ENCODE measurements around the gene COLQ. TPM values are rescaled to one million over a fixed set of nuclear protein-coding genes. Genes with fewer than 3 reads are reported as not detected.
"Not testable (repeated sequence)": the region's sequence is repeated elsewhere in the genome, so short reads cannot be mapped to it uniquely, and the experiment has no call there.

The COLQ gene
- total RNA-seq, 2 donors from 2014 or later = 0.98 to 2.9 TPM

DNA sequence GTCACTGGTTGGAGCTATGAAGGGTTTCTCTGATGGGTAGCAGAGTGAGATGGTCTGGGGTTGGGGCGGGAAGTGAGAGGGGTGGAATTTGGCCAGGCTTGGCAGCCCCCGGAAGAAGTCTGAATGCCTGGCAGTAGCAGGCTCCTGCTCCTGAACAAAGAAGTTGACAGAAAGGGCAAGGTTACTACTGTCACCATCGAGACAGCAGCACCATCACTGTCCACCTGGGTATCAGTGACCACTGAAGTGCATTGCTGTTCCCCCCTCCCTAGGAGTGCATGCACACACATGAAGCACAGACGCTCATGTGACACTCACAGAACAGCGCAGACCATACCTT is 42.9 kb downstream of the COLQ start:
- H3K27ac Mint-ChIP-seq = no peak overlapping the region
- ATAC-seq = no peak
- H3K9me3 Mint-ChIP-seq = no peaks in the 10 kb centered on the region
- DNase-seq (ENCODE audit: low spot score in 2 of 2) = no peak
- no peaks in the 10 kb centered on the region for H3K36me3 Mint-ChIP-seq

- no peaks in the 10 kb centered on the region for H3K9me3 Mint-ChIP-seq
- no peak for DNase-seq (ENCODE audit: low spot score in 2 of 2)
- no peaks in the 10 kb centered on the region for H3K36me3 Mint-ChIP-seq
- no peak for ATAC-seq
- no peak overlapping the region for H3K27ac Mint-ChIP-seq
Measured at GRCh38 chr3:15477951-15478639, 43.4 kb downstream of the COLQ start.

DNA sequence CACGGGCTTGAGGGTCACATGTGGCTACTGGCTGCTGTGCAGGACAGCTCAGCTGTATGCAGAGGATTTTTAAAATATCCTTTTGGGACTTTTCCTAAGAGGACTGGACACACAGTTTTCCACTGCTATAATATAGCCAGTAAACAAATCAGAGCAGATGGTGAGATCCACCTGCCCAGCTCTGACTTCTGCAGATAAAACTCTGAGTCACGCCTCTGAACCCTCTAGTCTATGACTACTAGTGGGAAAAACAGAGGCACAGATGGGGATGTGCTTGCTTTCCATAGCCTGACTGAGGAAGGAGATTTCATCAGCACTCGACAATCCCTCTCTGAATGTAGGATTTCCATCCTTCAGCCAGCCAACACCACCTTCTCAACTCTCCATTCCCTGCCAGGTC is 45.1 kb downstream of the COLQ start:
- Mint-ChIP-seq H3K27ac (no peak overlapping the region), H3K36me3 (no peaks in the 10 kb centered on the region), H3K9me3 (no peaks in the 10 kb centered on the region)
- ATAC-seq (no peak), DNase-seq (ENCODE audit: low spot score in 2 of 2) (no peak)

- no peaks in the 10 kb centered on the region for H3K36me3 Mint-ChIP-seq
- DNase-seq (ENCODE audit: low spot score in 2 of 2) (no peak), ATAC-seq (no peak)
- no peaks in the 10 kb centered on the region for H3K9me3 Mint-ChIP-seq
- H3K27ac Mint-ChIP-seq = no peak overlapping the region
Measured at GRCh38 chr3:15475161-15475560, 46.3 kb downstream of the COLQ start.

DNA sequence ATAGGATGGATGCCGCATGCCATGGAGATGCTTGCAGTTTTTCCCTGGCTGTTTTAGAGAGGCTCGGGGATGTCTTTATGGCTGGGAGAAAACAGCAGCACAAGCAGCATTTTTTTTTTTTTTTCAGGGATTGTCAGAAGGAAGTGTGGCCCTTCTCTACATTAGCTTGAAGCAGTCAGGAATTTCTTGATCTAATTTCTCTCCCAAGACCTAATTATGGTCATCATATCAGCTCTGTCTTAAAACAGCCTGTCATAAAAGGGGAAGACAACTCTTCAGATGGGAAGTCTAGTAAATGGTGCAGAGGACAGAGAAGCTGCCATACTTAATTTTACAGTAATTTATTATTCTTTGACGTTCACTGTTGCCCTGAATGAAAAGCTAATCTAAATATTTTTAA is 49.6 kb downstream of the COLQ start:
- ATAC-seq (no peak), DNase-seq (ENCODE audit: low spot score in 2 of 2) (no peak)
- no peaks in the 10 kb centered on the region for H3K9me3 Mint-ChIP-seq
- no peaks in the 10 kb centered on the region for H3K36me3 Mint-ChIP-seq
- no peak overlapping the region for H3K27ac Mint-ChIP-seq

GRCh38 chr3:15470849-15471248 is 50.7 kb downstream of the COLQ start:
- no peaks in the 10 kb centered on the region for H3K9me3 Mint-ChIP-seq
- ATAC-seq (no peak), DNase-seq (ENCODE audit: low spot score in 2 of 2) (no peak)
- H3K36me3 Mint-ChIP-seq = no peaks in the 10 kb centered on the region
- no peak overlapping the region for H3K27ac Mint-ChIP-seq

- no peaks in the 10 kb centered on the region for H3K9me3 Mint-ChIP-seq
- H3K27ac Mint-ChIP-seq = no peak overlapping the region
- ATAC-seq = no peak
Measured at GRCh38 chr3:15470261-15470660, 51.2 kb downstream of the COLQ start.

DNA sequence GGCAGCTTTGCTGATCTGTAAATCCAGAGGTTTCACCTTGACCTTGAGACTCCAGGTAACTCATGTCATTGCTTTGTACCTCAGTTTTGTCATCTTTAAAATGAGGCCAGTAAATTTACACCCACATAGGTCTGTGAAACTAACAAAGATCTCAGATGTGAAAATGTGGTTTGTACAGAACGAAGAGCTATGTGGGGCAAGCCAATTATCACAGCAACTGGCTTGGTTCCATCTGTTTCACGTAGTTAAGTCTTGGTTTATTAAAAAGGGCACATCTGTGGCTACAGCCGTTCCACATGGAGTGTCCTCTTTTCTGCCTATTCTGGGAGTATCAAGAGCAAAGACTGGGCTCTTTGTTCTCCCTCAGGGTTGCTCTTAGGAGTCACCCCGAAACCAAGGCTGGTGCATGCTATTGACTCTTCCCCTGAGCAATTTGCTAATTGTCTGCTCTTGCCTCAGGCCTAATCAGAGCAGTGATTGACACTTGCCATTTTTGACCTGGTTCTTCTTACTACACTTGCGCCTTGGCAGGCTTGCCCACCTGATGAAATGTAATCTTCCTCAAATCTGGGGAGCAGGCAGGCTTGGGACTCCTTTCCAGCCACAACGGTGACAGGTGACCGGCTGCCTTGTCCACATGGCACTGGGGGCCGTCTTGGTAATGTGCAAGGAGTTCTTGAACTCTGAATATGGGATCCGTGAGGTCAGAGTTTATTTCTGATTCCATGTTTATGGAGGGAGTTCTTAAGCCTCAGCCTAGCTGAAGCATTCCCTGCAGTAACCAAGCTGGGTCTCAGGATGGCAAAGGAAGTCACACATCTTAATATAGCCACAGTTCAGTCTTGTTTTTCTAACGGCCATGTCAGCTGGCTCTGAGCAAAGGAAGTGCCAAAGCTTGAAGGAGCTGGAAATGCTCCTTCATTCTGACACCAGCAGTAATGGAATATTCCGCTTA is 54.0 kb downstream of the COLQ start:
- Mint-ChIP-seq H3K36me3 (no peaks in the 10 kb centered on the region), H3K27ac (peak overlapping the region in 1 of 2 donors; percentile 86), H3K9me3 (no peaks in the 10 kb centered on the region)
- no peak for DNase-seq (ENCODE audit: low spot score in 2 of 2)
- no peak for ATAC-seq

More at GRCh38 chr3:15470261-15470660, 51.2 kb downstream of the COLQ start:
- DNase-seq (ENCODE audit: low spot score in 2 of 2) = no peak
- no peaks in the 10 kb centered on the region for H3K36me3 Mint-ChIP-seq

GRCh38 chr3:15465876-15466585 is 55.5 kb downstream of the COLQ start:
- Mint-ChIP-seq H3K36me3 (no peaks in the 10 kb centered on the region), H3K9me3 (no peaks in the 10 kb centered on the region), H3K27ac (no peak overlapping the region)
- DNase-seq (ENCODE audit: low spot score in 2 of 2) (no peak), ATAC-seq (no peak)

GRCh38 chr3:15462451-15462850 is 59.1 kb downstream of the COLQ start:
- ATAC-seq = peak in 1 of 2 donors; percentile 49
- H3K27ac Mint-ChIP-seq = no peak overlapping the region

DNA sequence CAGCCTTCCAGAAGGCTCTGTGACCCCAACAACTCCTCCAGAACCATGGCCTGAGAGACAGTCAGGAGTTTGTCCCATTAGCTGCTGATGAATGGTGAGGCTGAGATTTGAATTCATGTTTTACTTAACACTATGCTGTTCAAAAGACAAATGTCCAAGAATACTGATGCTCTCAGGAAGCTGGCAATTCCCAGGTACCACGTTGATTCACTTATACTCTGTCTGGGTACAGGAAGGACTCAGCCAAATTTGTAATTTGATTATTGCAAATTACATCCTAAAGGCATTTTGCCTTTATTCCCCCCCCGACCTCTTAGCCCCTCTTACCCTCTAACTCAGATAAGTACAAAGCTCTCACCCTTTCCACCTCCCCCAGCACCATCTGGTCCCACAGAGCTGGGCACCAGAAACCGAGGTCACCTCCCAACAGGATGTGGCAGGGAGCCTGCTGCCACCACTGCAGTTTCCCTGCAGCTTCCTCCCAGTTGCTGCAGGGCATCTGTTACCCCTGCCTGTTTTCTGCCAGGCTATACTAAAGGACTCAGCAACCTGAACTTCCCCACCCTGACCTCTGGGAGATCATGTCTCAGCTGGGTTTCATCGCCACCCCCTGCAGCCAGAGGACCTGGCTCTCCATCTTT is 60.5 kb downstream of the COLQ start:
- no peaks in the 10 kb centered on the region for H3K36me3 Mint-ChIP-seq
- H3K27ac Mint-ChIP-seq = peak overlapping the region in 1 of 2 donors; percentile 39
- DNase-seq (ENCODE audit: low spot score in 2 of 2) (no peak), ATAC-seq (no peak)
- no peaks in the 10 kb centered on the region for H3K9me3 Mint-ChIP-seq

More at GRCh38 chr3:15462451-15462850, 59.1 kb downstream of the COLQ start:
- no peaks in the 10 kb centered on the region for H3K9me3 Mint-ChIP-seq
- no peak for DNase-seq (ENCODE audit: low spot score in 2 of 2)
- no peaks in the 10 kb centered on the region for H3K36me3 Mint-ChIP-seq

DNA sequence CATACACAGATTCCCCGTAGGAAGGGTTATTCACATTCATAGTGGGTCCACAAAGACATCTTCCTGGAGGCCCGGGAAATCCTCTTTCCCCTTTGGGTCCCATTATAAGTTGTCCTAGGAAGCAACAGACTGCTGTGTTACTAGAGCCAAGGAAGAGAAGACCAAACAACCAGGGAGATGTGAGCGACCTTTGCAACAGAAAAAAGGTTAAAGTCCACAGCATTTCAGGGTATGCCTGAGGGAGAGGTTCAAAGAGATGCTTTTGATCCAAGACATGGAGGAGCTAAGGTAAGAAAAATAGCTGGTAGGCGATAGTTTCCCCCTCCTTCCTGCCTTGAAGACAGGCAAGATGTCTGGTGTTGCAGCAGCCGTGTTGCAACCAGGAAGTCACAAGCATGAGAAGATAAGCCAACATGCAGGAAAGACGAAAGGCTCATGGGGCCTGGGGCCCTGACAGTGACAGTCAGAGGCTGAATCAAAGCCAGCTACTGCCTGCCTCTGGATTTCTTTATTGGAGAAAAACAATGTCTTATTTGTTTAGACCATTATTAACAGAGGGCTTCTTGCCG is 63.2 kb downstream of the COLQ start:
- no peak overlapping the region for H3K27ac Mint-ChIP-seq
- H3K36me3 Mint-ChIP-seq = no peaks in the 10 kb centered on the region
- ATAC-seq (no peak), DNase-seq (ENCODE audit: low spot score in 2 of 2) (no peak)
- H3K9me3 Mint-ChIP-seq = no peaks in the 10 kb centered on the region

GRCh38 chr3:15456915-15457314 is 64.6 kb downstream of the COLQ start:
- H3K36me3 Mint-ChIP-seq; DNase-seq (ENCODE audit: low spot score in 2 of 2); H3K27ac Mint-ChIP-seq; H3K9me3 Mint-ChIP-seq; ATAC-seq: not testable (repeated sequence)

DNA sequence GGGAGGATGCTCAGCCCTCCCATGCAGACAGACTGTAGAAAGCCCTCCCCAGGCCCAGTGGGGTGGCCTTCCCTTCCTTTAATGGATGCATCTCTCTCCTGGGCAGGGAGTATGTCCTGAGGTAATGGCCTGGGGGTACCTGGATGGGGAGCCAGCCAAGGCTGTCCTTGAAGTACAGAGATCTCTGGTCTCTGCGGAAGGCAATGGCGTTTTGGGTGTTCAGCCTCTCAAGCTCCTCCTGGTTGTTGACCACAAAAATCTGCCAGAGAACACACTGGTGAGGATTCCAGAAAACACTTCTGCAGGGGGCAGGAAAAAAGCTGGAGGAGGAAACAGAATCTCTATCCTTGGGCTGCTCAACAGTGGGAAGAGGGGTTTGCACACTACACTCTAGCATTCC is 65.2 kb downstream of the COLQ start:
- H3K36me3 Mint-ChIP-seq = no peaks in the 10 kb centered on the region
- DNase-seq (ENCODE audit: low spot score in 2 of 2) (no peak), ATAC-seq (no peak)
- H3K9me3 Mint-ChIP-seq = no peaks in the 10 kb centered on the region
- H3K27ac Mint-ChIP-seq = no peak overlapping the region

GRCh38 chr3:15455756-15456155 is 65.8 kb downstream of the COLQ start:
- ATAC-seq = no peak
- Mint-ChIP-seq H3K9me3 (no peaks in the 10 kb centered on the region), H3K36me3 (no peaks in the 10 kb centered on the region), H3K27ac (peak overlapping the region in 1 of 2 donors; percentile 73)
- DNase-seq (ENCODE audit: low spot score in 2 of 2) = no peak

DNA sequence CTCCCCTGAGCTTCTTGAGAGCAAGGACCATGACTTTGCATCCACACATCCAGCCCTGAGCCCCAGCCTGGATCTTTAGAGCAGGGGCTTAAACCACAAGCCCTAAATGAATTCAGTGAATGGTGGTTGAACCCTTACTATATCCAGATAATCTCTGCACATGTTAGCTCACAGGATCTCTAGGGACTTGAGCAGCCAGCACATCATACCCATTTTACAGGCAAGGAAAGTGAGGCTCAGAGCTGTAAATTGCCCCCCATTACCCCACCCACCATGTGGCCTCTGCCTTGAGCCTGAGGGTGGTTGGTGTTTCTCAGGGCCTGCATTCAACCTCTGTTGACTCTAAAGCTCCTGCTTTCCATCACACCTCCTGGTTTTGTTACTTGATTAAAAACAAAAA is 66.5 kb downstream of the COLQ start:
- Mint-ChIP-seq H3K36me3 (no peaks in the 10 kb centered on the region), H3K27ac (peak overlapping the region in 1 of 2 donors; percentile 73), H3K9me3 (no peaks in the 10 kb centered on the region)
- no peak for ATAC-seq
- DNase-seq (ENCODE audit: low spot score in 2 of 2) = no peak

Data from activated naive CD4-positive, alpha-beta T cell treated with anti-CD3 and anti-CD28 coated beads, Interleukin-2, amount 50 U/mL, for 72 hours (primary cell).